Stimulated activated naive B cell treated with anti-CD40 and anti-IgM and Interleukin-4, amounts not matched to agents 10 μg/mL and 1 μg/mL and 100 μg/mL, for 72 hours (primary cell): ENCODE measurements around the gene LTBP1.

Experiments
- ATAC-seq, 2 donors: fragments of 150-1000 bp; cut with Tn5 transposase; replicated peaks; 2 replicates each; pipeline ENCODE4 v1.10.0; 2021; ENCODE audit warnings: moderate library complexity in 1 of 2
- DNase-seq: peaks from one replicate; pipeline ENCODE4 v3.0.0; 2021
- H3K27ac Mint-ChIP-seq: one replicate; pipeline ENCODE4 v1.8.0; 2022; ENCODE audit warnings: mild to moderate bottlenecking, mixed read lengths
- H3K27me3 Mint-ChIP-seq, 2 donors: one replicate each; pipeline ENCODE4 v1.8.0; 2022; ENCODE audit warnings: mixed read lengths in 2 of 2
- H3K36me3 Mint-ChIP-seq, 2 donors: one replicate each; pipeline ENCODE4 v1.8.0; 2022; ENCODE audit warnings: mixed read lengths in 2 of 2, mild to moderate bottlenecking in 1 of 2
- H3K4me1 Mint-ChIP-seq, 2 donors: one replicate each; pipeline ENCODE4 v1.8.0; 2022; ENCODE audit warnings: mixed read lengths in 2 of 2, mild to moderate bottlenecking in 1 of 2
- H3K4me3 Mint-ChIP-seq, 2 donors: one replicate each; pipeline ENCODE4 v1.8.0; 2022; ENCODE audit warnings: mild to moderate bottlenecking in 2 of 2, mixed read lengths in 2 of 2, moderate library complexity in 1 of 2
- H3K9me3 Mint-ChIP-seq, 2 donors: one replicate each; pipeline ENCODE4 v1.8.0; 2022; ENCODE audit warnings: mixed read lengths in 2 of 2, mild to moderate bottlenecking in 1 of 2

The LTBP1 gene

GRCh38 chr2:33443274-33443829 is 496.6 kb downstream of the LTBP1 start:
- peaks cover 0 to 3% of the 10 kb centered on the region in 2 donors for H3K4me1 Mint-ChIP-seq
- H3K27ac Mint-ChIP-seq = no peak overlapping the region
- no peaks in the 10 kb centered on the region for H3K27me3 Mint-ChIP-seq
- no peaks in the 10 kb centered on the region for H3K9me3 Mint-ChIP-seq
- H3K36me3 Mint-ChIP-seq = no peaks in the 10 kb centered on the region
- ATAC-seq = no peak
- DNase-seq = no peak
- H3K4me3 Mint-ChIP-seq = no peak overlapping the region

DNA sequence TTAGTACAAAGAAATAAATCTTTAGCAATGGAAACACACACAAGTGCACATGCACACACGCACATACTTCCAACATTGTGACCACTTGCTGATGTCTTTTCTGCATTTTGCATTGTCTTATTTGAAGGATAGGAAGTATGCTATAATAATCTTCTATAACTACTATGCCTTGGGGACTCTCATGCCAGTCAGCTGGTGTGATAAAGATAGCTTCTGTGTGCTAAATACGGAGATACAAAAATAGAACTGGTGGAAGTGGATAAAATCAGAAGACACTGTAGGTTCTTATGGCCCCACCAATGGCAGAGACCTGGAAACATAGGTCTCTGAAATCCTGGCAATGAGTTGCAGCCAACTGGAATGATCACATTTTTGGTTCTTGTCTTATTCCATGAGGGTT is 498.2 kb downstream of the LTBP1 start:
- H3K36me3 Mint-ChIP-seq = no peaks in the 10 kb centered on the region
- no peaks in the 10 kb centered on the region for H3K27me3 Mint-ChIP-seq
- H3K4me3 Mint-ChIP-seq = no peak overlapping the region
- DNase-seq = no peak
- H3K4me1 Mint-ChIP-seq = peaks cover 0 to 3% of the 10 kb centered on the region in 2 donors
- no peak overlapping the region for H3K27ac Mint-ChIP-seq
- ATAC-seq = no peak
- H3K9me3 Mint-ChIP-seq = no peaks in the 10 kb centered on the region

DNA sequence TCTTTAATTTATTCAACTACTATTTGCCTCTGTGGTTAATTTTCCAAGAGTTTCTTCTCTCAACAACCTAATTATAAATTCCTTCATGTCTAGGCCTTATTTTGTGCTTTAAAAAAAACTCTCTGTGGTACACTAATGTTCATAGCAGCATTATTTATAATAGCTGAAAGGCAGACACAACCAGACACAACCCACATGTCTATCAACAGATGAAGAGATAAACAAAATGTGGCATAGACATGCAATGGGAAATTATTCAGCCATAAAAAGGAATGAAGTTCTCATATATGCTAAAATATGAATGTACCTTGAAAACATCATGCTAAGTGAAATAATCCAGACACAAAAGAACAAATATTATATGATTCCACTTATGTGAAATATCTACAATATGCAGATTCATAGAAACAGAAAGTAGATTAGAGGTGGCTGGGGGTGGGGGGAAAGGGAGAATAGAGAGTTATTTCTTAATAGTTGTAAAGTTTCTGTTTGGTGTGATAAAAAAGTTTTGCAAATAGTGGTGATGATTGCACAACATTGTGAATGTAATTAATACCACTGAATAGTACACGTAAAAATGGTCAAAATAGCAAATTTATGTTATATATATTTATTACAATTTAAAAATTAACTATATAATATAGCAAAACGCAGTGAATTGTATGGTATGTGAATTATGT is 501.6 kb downstream of the LTBP1 start:
- H3K27me3 Mint-ChIP-seq = no peaks in the 10 kb centered on the region
- H3K27ac Mint-ChIP-seq = no peak overlapping the region
- ATAC-seq = no peak
- H3K36me3 Mint-ChIP-seq = peaks cover 3 to 7% of the 10 kb centered on the region in 2 donors
- peaks cover 14 to 18% of the 10 kb centered on the region in 2 donors for H3K9me3 Mint-ChIP-seq
- peaks cover 0 to 3% of the 10 kb centered on the region in 2 donors for H3K4me1 Mint-ChIP-seq
- DNase-seq = no peak
- H3K4me3 Mint-ChIP-seq = no peak overlapping the region
